Ishikawa (cell line): ENCODE data around the gene GALK2.

Source experiments
- CEBPB ChIP-seq: IDR thresholded peaks from 2 replicates; pipeline ENCODE4 v1.6.1; 2012
- CREB1 ChIP-seq: IDR thresholded peaks from 2 replicates; pipeline ENCODE4 v1.6.1; 2012; ENCODE audit warnings: low read depth
- EGR1 ChIP-seq: IDR thresholded peaks from 2 replicates; pipeline ENCODE4 v1.6.1; 2012
- EP300 ChIP-seq: IDR thresholded peaks from 2 replicates; pipeline ENCODE4 v1.6.1; 2012; ENCODE audit warnings: borderline replicate concordance
- FOXM1 ChIP-seq: IDR thresholded peaks from 2 replicates; pipeline ENCODE4 v1.6.1; 2012; ENCODE audit warnings: low read depth, borderline replicate concordance
- NFIC ChIP-seq: IDR thresholded peaks from 2 replicates; pipeline ENCODE4 v1.6.1; 2012
- RAD21 ChIP-seq: IDR thresholded peaks from 2 replicates; pipeline ENCODE4 v1.6.1; 2012; ENCODE audit warnings: low read depth
- TCF12 ChIP-seq: IDR thresholded peaks from 2 replicates; pipeline ENCODE4 v1.6.1; 2012; ENCODE audit warnings: low read depth
- TEAD4 ChIP-seq: IDR thresholded peaks from 2 replicates; pipeline ENCODE4 v1.6.1; 2012
- YY1 ChIP-seq: IDR thresholded peaks from 2 replicates; pipeline ENCODE4 v1.6.1; 2012; ENCODE audit warnings: low read depth
- ZBTB7A ChIP-seq: IDR thresholded peaks from 2 replicates; pipeline ENCODE4 v1.6.1; 2012; ENCODE audit warnings: low read depth
- TF ChIP-seq, protein P1 (sequence below): IDR thresholded peaks from 2 replicates; pipeline ENCODE4 v1.6.1; 2012
- TF ChIP-seq, protein P2 (sequence below): IDR thresholded peaks from 2 replicates; pipeline ENCODE4 v1.6.1; 2012
- TF ChIP-seq, protein P3 (sequence below): IDR thresholded peaks from 2 replicates; pipeline ENCODE4 v1.6.1; 2012; ENCODE audit warnings: low read depth, mild to moderate bottlenecking

The GALK2 gene

DNA sequence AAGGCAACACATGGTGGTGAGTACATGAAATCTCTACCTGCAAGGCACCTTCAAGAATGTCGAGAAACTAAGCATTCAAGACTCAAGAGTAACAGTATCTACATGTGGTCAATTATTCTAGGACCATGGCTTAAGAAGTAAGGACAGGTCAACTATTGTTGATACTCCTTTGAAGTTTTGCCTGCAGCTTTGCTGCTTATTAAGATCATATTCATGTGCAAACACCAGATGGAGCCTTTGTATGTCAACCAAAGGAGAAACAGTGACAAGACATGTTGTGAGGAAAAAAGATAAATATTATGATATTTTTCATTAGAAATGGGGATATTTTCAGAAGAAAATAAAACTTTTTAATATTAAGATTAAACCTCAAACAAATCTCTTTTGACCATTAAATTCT lies 200.7 kb downstream of the GALK2 start:
- TF ChIP-seq NFIC (no peak), RAD21 (peak; percentile 27; the same call in 1 of the 2 replicates)
- TF ChIP-seq, protein P1, sequence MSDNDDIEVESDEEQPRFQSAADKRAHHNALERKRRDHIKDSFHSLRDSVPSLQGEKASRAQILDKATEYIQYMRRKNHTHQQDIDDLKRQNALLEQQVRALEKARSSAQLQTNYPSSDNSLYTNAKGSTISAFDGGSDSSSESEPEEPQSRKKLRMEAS, result no peak

DNA sequence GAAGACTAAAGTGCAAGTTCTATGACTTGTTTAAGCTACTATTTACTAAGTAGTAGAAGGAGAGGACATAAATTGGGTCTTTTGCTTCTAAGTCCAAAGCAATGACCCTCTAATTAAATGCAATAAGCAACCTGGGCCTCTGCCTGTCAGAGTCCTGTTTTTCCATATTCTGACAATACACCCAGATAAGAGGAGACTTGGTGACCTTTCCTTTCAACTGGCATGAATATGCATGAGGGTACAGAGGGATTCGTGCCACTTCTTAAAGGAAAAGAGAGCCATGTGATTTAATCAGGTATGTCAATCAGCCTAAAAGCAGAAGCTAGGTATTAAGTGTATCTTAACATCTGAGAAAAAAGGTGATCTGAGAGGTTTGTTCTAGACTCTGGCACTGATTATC lies 202.3 kb downstream of the GALK2 start:
- no peak for TF ChIP-seq YY1
- TF ChIP-seq RAD21, result no peak
- no peak for TF ChIP-seq TEAD4
- TF ChIP-seq ZBTB7A, result no peak
- TF ChIP-seq EP300, result no peak
- TF ChIP-seq, protein P2, sequence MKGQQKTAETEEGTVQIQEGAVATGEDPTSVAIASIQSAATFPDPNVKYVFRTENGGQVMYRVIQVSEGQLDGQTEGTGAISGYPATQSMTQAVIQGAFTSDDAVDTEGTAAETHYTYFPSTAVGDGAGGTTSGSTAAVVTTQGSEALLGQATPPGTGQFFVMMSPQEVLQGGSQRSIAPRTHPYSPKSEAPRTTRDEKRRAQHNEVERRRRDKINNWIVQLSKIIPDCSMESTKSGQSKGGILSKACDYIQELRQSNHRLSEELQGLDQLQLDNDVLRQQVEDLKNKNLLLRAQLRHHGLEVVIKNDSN, result no peak
- no peak for TF ChIP-seq EGR1

DNA sequence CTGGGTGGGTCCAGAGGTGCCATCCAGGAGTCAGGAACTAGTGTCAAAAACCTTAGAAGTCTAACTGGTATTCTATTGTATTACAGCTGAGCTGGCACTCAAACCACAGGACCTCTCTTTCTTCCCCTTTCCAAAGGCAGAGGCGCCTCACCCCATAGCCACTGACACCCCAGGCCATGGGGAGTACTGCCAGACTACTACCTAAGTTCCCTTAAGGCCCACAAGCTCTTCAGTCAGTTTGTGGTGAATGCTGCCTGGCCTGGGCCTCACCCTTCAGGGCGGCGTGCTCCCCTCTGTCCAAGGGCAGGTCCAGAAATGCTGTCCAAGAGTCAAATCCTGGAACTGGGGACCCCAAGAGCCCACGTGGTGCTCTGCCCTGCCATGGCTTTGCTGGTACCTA lies 209.9 kb downstream of the GALK2 start:
- TF ChIP-seq EP300 (no peak), CREB1 (no peak), CEBPB (no peak), ZBTB7A (no peak), YY1 (no peak), FOXM1 (no peak), EGR1 (no peak), RAD21 (no peak), TCF12 (no peak)
- TF ChIP-seq, protein P1, result no peak

DNA sequence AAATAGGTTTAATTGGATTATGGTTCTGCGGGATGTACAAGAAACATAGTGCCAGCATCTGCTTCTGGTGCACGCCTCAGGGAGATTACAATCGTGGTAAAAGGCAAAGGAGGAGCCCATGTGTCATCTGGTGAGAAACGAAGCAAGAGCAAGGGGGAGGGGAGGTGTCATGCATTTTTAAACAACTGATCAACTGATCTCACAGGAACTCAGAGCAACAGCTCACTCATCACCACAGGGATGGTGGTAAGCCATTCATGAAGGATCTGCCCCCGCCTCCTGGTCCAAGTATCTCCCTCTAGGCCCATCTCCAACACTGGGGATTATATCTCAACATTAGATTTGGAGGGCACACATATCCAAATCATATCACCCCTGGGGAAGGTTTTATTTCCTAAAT lies 210.9 kb downstream of the GALK2 start:
- no peak for TF ChIP-seq FOXM1
- no peak for TF ChIP-seq EP300
- TF ChIP-seq TEAD4, result no peak
- TF ChIP-seq, protein P3, sequence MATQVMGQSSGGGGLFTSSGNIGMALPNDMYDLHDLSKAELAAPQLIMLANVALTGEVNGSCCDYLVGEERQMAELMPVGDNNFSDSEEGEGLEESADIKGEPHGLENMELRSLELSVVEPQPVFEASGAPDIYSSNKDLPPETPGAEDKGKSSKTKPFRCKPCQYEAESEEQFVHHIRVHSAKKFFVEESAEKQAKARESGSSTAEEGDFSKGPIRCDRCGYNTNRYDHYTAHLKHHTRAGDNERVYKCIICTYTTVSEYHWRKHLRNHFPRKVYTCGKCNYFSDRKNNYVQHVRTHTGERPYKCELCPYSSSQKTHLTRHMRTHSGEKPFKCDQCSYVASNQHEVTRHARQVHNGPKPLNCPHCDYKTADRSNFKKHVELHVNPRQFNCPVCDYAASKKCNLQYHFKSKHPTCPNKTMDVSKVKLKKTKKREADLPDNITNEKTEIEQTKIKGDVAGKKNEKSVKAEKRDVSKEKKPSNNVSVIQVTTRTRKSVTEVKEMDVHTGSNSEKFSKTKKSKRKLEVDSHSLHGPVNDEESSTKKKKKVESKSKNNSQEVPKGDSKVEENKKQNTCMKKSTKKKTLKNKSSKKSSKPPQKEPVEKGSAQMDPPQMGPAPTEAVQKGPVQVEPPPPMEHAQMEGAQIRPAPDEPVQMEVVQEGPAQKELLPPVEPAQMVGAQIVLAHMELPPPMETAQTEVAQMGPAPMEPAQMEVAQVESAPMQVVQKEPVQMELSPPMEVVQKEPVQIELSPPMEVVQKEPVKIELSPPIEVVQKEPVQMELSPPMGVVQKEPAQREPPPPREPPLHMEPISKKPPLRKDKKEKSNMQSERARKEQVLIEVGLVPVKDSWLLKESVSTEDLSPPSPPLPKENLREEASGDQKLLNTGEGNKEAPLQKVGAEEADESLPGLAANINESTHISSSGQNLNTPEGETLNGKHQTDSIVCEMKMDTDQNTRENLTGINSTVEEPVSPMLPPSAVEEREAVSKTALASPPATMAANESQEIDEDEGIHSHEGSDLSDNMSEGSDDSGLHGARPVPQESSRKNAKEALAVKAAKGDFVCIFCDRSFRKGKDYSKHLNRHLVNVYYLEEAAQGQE, result no peak
- TF ChIP-seq, protein P1, result no peak
